Subcutaneous abdominal adipose tissue (tissue), 5 donors: ENCODE measurements around the gene GTF2E1.

ENCODE experiments used
- H3K27ac ChIP-seq: one replicate; pipeline ENCODE4 v1.7.0; 2013; ENCODE audit warnings: low read depth, mild to moderate bottlenecking, inconsistent platforms, low read length, moderate library complexity
- H3K27me3 ChIP-seq, 5 donors: one replicate each; pipeline ENCODE4 v1.7.0; 2013; ENCODE audit warnings: low read length in 5 of 5, inconsistent platforms in 1 of 5; ENCODE audit not compliant: control insufficient read depth in 5 of 5, insufficient read depth in 4 of 5
- H3K36me3 ChIP-seq, 5 donors: one replicate each; pipeline ENCODE4 v1.7.0; 2013; ENCODE audit warnings: low read length in 5 of 5; ENCODE audit not compliant: control insufficient read depth in 5 of 5, insufficient read depth in 5 of 5
- H3K4me1 ChIP-seq, 5 donors: one replicate each; pipeline ENCODE4 v1.7.0; 2013; ENCODE audit warnings: low read length in 5 of 5, mild to moderate bottlenecking in 3 of 5, moderate library complexity in 1 of 5; ENCODE audit not compliant: control insufficient read depth in 5 of 5, insufficient read depth in 5 of 5
- H3K4me3 ChIP-seq, 5 donors: one replicate each; pipeline ENCODE4 v1.7.0; 2013; ENCODE audit warnings: low read length in 5 of 5, low read depth in 1 of 5
- H3K9ac ChIP-seq, 5 donors: one replicate each; pipeline ENCODE4 v1.7.0; 2013; ENCODE audit warnings: low read length in 5 of 5, mild to moderate bottlenecking in 4 of 5, moderate library complexity in 3 of 5
- H3K9me3 ChIP-seq, 5 donors: one replicate each; pipeline ENCODE4 v1.7.0; 2013; ENCODE audit warnings: low read length in 5 of 5; ENCODE audit not compliant: control insufficient read depth in 5 of 5
- donor health status: healthy.
- donor health status: healthy.
- donor health status: healthy.
- donor health status: healthy.
- donor health status: healthy.

The GTF2E1 gene

DNA sequence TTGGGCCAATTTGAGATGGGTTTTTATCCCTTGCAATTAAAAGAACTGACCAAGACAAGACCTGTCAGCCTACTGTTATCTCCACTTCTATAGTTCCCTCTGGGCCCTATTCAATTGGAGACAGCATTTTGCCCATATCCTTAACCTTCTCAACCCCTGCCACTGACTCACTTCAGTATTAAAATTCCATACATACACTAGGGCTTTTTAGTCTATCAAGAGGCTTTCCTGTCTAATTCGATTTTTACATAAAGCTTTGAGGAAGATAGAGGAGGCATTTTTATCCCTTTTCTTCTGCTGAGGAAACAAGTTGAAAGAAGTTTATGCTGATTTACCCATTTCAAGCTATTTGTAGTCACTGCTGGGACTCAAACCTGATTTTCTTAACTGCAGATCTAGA lies 51.1 kb downstream of the GTF2E1 start:
- Histone ChIP-seq H3K9ac (no peak overlapping the region), H3K27ac (no peak overlapping the region), H3K4me1 (peaks cover 0 to 2% (median 0%) of the 10 kb centered on the region in 5 donors), H3K4me3 (no peak overlapping the region), H3K36me3 (no peaks in the 10 kb centered on the region), H3K27me3 (no peaks in the 10 kb centered on the region), H3K9me3 (no peaks in the 10 kb centered on the region)

DNA sequence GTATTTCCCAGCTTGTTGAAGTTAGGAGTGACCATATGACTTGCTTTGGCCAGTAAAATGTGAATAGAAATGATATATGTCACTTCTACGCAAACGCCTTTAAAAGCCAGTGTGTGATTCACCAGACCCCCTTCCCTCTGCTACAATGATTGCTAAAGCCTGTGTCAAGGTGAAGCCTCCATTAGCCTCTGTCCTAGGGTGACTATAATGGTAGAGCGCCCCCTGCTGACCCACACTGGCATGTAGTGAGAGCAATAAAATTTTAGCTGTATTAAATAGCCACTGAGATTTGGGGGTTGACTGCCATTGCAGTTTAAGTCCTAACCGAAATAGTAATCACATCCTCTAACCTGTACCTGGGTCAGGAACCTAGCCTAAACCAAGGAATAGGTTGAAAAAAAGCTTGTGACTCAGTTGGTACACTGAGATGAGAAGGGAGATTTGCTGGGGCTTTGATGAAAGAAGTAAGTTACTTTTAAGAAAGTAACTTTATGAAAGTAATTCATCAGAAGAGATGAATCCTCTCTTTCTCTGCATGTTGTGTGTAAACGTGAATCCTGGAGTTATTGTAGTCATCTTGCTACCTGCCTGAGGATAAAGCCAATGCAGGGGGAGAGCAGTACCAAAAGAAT lies 52.6 kb downstream of the GTF2E1 start:
- Histone ChIP-seq H3K27ac (no peak overlapping the region), H3K4me1 (peaks cover 0 to 5% (median 0%) of the 10 kb centered on the region in 5 donors), H3K27me3 (no peaks in the 10 kb centered on the region), H3K4me3 (no peak overlapping the region), H3K9ac (no peak overlapping the region), H3K9me3 (no peaks in the 10 kb centered on the region), H3K36me3 (no peaks in the 10 kb centered on the region)

DNA sequence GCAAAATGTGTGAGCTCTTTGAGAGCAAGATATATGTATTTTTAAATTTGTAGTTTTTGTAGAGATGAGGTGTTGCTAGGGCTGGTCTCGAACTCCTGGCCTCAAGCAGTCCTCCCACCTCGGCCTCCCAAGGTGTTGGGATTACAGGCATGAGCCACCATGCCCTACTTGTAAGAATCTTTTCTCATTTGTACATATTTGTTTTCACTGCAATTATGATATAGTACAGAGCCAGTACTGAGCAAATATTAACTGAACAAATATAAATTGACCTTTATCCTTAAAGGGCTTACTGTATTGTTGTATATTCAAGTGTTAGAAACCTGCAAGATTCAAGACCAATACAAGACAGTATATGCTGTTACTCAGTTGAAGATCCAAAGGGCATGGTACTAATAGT lies 53.4 kb downstream of the GTF2E1 start:
- Histone ChIP-seq H3K27me3 (no peaks in the 10 kb centered on the region), H3K27ac (no peak overlapping the region), H3K9me3 (no peaks in the 10 kb centered on the region), H3K4me1 (peaks cover 0 to 5% (median 0%) of the 10 kb centered on the region in 5 donors), H3K9ac (no peak overlapping the region), H3K36me3 (no peaks in the 10 kb centered on the region), H3K4me3 (no peak overlapping the region)

- peaks cover 0 to 5% (median 0%) of the 10 kb centered on the region in 5 donors for H3K4me1 ChIP-seq
Measured at GRCh38 chr3:120796976-120797375, 54.4 kb downstream of the GTF2E1 start.

GRCh38 chr3:120797857-120798256 lies 55.3 kb downstream of the GTF2E1 start:
- Histone ChIP-seq H3K4me3 (no peak overlapping the region), H3K36me3 (no peaks in the 10 kb centered on the region), H3K27ac (no peak overlapping the region), H3K27me3 (no peaks in the 10 kb centered on the region), H3K4me1 (peaks cover 0 to 5% (median 0%) of the 10 kb centered on the region in 5 donors), H3K9me3 (no peaks in the 10 kb centered on the region), H3K9ac (no peak overlapping the region)

More at GRCh38 chr3:120796976-120797375, 54.4 kb downstream of the GTF2E1 start:
- Histone ChIP-seq H3K9ac (no peak overlapping the region), H3K9me3 (no peaks in the 10 kb centered on the region), H3K27ac (no peak overlapping the region), H3K36me3 (no peaks in the 10 kb centered on the region), H3K4me3 (no peak overlapping the region), H3K27me3 (no peaks in the 10 kb centered on the region)

DNA sequence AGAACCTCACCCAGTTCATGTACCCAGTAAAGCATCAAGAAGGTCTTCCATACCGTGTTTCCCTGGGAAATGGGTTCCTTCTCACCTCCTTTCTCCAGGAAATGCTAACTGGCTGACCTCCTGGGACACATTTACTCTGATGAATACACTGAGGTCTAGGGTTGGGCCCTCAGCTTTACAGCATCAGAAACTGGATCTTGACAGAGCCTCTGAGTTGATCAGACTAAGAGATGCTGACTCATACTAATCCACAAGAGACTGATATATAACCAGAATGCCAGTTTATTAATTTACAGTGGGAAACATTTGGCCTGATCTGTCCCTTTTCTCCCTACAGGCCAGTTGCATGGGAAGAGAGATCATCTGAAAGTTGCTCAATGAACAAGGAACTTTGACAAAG lies 55.8 kb downstream of the GTF2E1 start:
- no peaks in the 10 kb centered on the region for H3K27me3 ChIP-seq
- no peak overlapping the region for H3K4me3 ChIP-seq
- H3K36me3 ChIP-seq, result no peaks in the 10 kb centered on the region
- H3K4me1 ChIP-seq, result peaks cover 0 to 5% (median 0%) of the 10 kb centered on the region in 5 donors
- no peaks in the 10 kb centered on the region for H3K9me3 ChIP-seq
- no peak overlapping the region for H3K9ac ChIP-seq
- no peak overlapping the region for H3K27ac ChIP-seq

DNA sequence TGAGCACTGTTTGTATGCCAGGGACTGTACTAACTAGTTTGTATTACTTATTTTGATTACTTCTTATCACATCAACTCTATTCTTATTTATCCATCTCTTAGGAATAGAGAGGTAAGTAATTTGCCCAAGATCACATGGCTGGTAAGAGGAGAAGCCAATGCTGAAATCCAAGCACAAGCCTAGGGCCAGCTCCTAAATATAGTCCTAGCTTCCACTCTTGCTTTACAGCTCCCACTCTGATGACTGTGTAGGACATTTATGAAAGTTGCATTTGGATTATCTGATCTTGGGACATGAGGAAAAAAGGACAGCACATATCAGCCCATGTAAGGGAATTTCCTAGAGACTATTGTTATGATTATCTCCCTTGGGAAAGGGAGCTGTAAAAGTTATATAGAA lies 58.1 kb downstream of the GTF2E1 start:
- Histone ChIP-seq H3K4me1 (peaks cover 0 to 5% (median 0%) of the 10 kb centered on the region in 5 donors), H3K36me3 (no peaks in the 10 kb centered on the region), H3K9ac (no peak overlapping the region), H3K4me3 (no peak overlapping the region), H3K27ac (no peak overlapping the region), H3K27me3 (no peaks in the 10 kb centered on the region), H3K9me3 (no peaks in the 10 kb centered on the region)

DNA sequence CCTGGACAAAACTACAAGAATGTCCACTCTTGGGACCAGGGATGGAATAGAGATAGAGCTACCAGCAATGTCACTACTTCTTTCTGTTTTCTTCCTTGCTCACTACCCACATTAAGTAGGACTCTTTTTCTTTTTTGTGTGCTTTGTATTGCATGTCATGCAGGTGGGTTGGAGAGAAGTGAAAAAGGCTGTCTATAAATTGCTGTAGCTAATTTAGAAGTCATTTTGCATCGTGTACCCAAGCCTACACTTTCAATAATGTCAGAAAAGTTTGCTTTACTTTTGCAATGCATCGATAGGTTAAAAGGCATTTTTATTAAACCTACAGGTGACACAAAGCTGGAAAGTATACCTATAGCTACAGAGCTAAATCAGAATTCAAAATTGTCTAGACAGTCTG lies 58.9 kb downstream of the GTF2E1 start:
- no peak overlapping the region for H3K4me3 ChIP-seq
- no peaks in the 10 kb centered on the region for H3K9me3 ChIP-seq
- H3K9ac ChIP-seq, result no peak overlapping the region
- H3K4me1 ChIP-seq, result peaks cover 0 to 5% (median 0%) of the 10 kb centered on the region in 5 donors
- H3K36me3 ChIP-seq, result no peaks in the 10 kb centered on the region
- H3K27me3 ChIP-seq, result no peaks in the 10 kb centered on the region
- no peak overlapping the region for H3K27ac ChIP-seq

DNA sequence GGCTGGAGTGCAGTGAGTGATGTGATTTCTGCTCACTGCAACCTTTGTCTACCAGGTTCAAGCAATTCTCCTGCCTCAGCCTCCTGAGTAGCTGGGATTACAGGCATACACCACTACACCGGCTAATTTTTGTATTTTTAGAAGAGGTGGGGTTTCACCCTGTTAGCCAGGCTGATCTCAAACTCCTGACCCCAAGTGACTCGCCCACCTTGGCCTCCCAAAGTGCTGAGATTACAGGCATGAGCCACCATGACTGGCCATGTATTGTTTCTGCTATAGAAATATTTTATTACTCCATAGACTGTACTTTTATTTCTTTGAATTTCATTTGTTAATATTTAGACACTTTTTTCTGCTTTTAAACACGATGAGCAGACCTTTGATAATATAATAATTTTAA lies 60.4 kb downstream of the GTF2E1 start:
- H3K27ac ChIP-seq, result no peak overlapping the region
- no peaks in the 10 kb centered on the region for H3K36me3 ChIP-seq
- no peaks in the 10 kb centered on the region for H3K9me3 ChIP-seq
- H3K4me1 ChIP-seq, result peaks cover 0 to 5% (median 0%) of the 10 kb centered on the region in 5 donors
- H3K4me3 ChIP-seq, result no peak overlapping the region
- no peak overlapping the region for H3K9ac ChIP-seq
- no peaks in the 10 kb centered on the region for H3K27me3 ChIP-seq

DNA sequence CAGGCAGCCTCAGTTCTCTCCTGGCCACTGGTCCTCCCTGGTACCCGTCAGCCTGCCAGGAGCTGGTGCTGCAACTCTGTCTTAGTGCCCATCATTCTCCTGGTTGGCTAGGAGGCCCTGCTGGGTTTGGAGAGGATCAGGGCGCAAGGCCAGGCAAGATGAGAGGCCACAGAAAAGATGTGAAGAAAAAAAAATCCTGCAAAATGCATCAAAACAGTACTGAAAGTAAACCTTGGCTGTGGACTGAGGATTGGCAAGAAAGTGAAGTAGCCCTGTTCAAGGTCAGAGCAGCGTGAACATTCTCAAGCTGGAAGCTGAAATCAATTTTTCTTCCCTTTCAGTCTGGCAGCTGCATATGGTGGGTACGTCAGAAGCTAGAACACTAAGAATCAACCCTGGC lies 74.2 kb downstream of the GTF2E1 start:
- Histone ChIP-seq H3K9me3 (no peaks in the 10 kb centered on the region), H3K27ac (no peak overlapping the region)

More for the DNA sequence above, 74.2 kb downstream of the GTF2E1 start:
- H3K36me3 ChIP-seq, result no peaks in the 10 kb centered on the region
- H3K4me1 ChIP-seq, result no peaks in the 10 kb centered on the region
- H3K4me3 ChIP-seq, result no peak overlapping the region
- H3K9ac ChIP-seq, result no peak overlapping the region
- no peaks in the 10 kb centered on the region for H3K27me3 ChIP-seq
